Superior temporal gyrus (tissue), 1 donor: ENCODE measurements around the gene KMT2B.

Experiments used
- DNase-seq: peaks from one replicate; pipeline ENCODE4 v3.0.0-alpha.2; 2016; ENCODE audit errors: extremely low spot score

The KMT2B gene

GRCh38 chr19:35777961-35778360 lies 60.2 kb downstream of the KMT2B start:
- no peak for DNase-seq

- DNase-seq: no peak
Measured at GRCh38 chr19:35779033-35779432, 61.2 kb downstream of the KMT2B start.

- no peak for DNase-seq
Measured at GRCh38 chr19:35780058-35780457, 62.3 kb downstream of the KMT2B start.

GRCh38 chr19:35780717-35781116 lies 62.9 kb downstream of the KMT2B start:
- no peak for DNase-seq

GRCh38 chr19:35781650-35782049 lies 63.8 kb downstream of the KMT2B start:
- DNase-seq: no peak

GRCh38 chr19:35782589-35782988 lies 64.8 kb downstream of the KMT2B start:
- DNase-seq: no peak

- DNase-seq: no peak
Measured at GRCh38 chr19:35783469-35784434, 65.9 kb downstream of the KMT2B start.

- no peak for DNase-seq
Measured at GRCh38 chr19:35784503-35785338, 66.9 kb downstream of the KMT2B start.

GRCh38 chr19:35785339-35785627 lies 67.5 kb downstream of the KMT2B start:
- DNase-seq: no peak

GRCh38 chr19:35786299-35787160 lies 68.7 kb downstream of the KMT2B start:
- DNase-seq: no peak

GRCh38 chr19:35787227-35787799 lies 69.5 kb downstream of the KMT2B start:
- no peak for DNase-seq
